ENCODE measurements around the gene MED26. TPM values are rescaled to one million over a fixed set of nuclear protein-coding genes. Genes with fewer than 3 reads are reported as not detected.
"Not testable (repeated sequence)": the region's sequence is repeated elsewhere in the genome, so short reads cannot be mapped to it uniquely, and the experiment has no call there.

MED26 gene
- total RNA-seq, 1 donor from 2014 or later: 2.6 TPM

DNA sequence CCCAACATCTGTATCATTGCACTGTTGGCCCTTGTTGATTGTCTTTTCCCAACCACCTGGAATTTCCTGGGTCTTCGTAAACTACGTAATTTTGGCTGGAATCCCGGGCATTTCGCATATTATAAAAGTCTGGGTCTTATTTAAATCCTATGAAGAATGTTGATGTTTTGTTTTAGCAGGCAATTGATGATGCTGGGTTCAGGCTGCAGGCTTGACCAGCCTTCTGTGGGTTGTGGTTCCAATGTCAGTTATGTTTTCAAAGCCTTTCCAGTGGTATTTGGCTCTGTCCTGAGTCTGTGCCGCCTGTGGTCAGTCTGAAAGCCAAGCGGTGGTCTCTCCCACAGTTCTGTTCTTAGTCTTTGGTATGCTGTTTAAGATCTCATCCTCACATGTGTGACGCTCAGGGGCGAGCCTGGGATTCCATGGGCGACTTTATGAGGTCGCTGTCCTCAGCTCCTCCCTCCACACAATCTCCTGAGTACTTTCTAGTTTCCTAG, 68.2 kb downstream of the MED26 start:
- Histone ChIP-seq H3K9ac (ENCODE audit: low read depth in 1 of 3, low read length in 3 of 3) (no peak overlapping the region), H3K36me3 (ENCODE audit: control insufficient read depth in 3 of 3, insufficient read depth in 3 of 3, low read length in 3 of 3) (peaks cover 28 to 35% (median 32%) of the 10 kb centered on the region in 3 donors), H3K4me3 (ENCODE audit: low read length in 3 of 3) (no peak overlapping the region)

DNA sequence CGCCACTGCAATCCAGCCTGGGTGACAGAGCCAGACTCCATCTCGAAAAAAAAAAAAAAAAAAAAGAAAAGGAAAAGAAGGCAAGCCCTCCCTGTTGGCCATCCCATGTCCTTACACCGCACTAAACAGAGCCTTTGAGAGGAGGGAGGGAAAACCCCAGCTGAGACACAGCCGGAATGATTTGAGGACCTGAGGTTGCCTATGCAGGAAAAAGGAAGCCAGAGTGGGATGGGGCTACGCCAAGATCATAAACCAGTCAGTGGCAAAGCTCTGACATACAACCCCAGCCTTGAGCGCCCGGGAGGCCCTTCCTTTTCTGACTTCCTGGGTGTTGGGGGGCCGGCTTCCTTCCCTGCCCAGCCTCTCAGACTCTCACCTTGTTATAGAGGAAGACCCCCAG, 73.2 kb downstream of the MED26 start:
- Histone ChIP-seq H3K4me3 (ENCODE audit: low read length in 3 of 3) (no peak overlapping the region), H3K4me1 (ENCODE audit: control insufficient read depth in 3 of 3, insufficient read depth in 3 of 3, low read length in 3 of 3) (no peaks in the 10 kb centered on the region), H3K9ac (ENCODE audit: low read depth in 1 of 3, low read length in 3 of 3) (no peak overlapping the region), H3K27ac (ENCODE audit: low read depth, low read length) (no peak overlapping the region), H3K27me3 (ENCODE audit: control insufficient read depth in 3 of 3, insufficient read depth in 3 of 3, low read length in 3 of 3) (no peaks in the 10 kb centered on the region), H3K9me3 (ENCODE audit: control insufficient read depth in 3 of 3, low read length in 3 of 3) (no peaks in the 10 kb centered on the region), H3K36me3 (ENCODE audit: control insufficient read depth in 3 of 3, insufficient read depth in 3 of 3, low read length in 3 of 3) (peaks cover 31 to 33% (median 32%) of the 10 kb centered on the region in 3 donors)

More for the DNA sequence above, 68.2 kb downstream of the MED26 start:
- Histone ChIP-seq H3K27me3 (ENCODE audit: control insufficient read depth in 3 of 3, insufficient read depth in 3 of 3, low read length in 3 of 3) (no peaks in the 10 kb centered on the region), H3K9me3 (ENCODE audit: control insufficient read depth in 3 of 3, low read length in 3 of 3) (no peaks in the 10 kb centered on the region), H3K27ac (ENCODE audit: low read depth, low read length) (no peak overlapping the region), H3K4me1 (ENCODE audit: control insufficient read depth in 3 of 3, insufficient read depth in 3 of 3, low read length in 3 of 3) (peaks cover 8 to 13% (median 9%) of the 10 kb centered on the region in 3 donors)

DNA sequence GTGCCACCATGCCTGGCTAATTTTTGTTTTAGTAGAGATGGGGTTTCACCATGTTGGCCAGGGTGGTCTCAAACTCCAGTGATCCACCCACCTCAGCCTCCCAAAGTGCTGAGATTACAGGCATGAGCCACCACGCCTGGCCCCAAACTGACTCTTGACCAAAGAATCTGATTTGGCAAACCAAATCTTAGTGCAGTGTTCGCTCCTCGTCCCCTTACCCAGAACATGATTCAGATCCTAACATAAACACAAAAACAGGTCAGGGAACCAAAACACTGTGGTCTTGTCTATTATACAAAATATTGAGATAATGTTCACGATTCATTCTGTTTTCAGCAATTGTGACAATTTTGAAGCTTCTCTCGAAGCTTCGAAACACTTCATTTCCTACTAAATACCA, 76.1 kb downstream of the MED26 start:
- not testable (repeated sequence) for H3K4me3 ChIP-seq (ENCODE audit: low read length in 3 of 3); H3K27ac ChIP-seq (ENCODE audit: low read depth, low read length); H3K9me3 ChIP-seq (ENCODE audit: control insufficient read depth in 3 of 3, low read length in 3 of 3); H3K4me1 ChIP-seq (ENCODE audit: control insufficient read depth in 3 of 3, insufficient read depth in 3 of 3, low read length in 3 of 3); H3K9ac ChIP-seq (ENCODE audit: low read depth in 1 of 3, low read length in 3 of 3); H3K27me3 ChIP-seq (ENCODE audit: control insufficient read depth in 3 of 3, insufficient read depth in 3 of 3, low read length in 3 of 3)
- peaks cover 29 to 33% (median 30%) of the 10 kb centered on the region in 3 donors for H3K36me3 ChIP-seq (ENCODE audit: control insufficient read depth in 3 of 3, insufficient read depth in 3 of 3, low read length in 3 of 3)

DNA sequence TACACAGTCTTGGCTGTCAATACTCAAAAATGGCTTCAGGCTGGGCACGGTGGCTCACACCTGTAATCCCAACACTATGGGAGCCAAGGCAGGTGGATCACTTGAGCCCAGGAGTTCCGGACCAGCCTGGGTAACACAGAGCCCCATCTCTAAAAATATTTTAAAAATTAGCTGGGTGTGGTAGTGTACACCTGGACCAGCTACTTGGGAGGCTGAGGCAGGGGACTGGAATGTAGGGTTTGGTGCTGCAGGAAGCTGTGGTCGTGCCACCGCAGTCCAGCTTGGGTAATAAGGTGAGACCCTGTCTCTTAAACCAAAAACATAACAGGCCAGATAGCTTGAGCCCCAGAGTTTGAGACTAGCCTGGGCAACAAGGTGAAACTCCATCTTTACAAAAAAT, 79.0 kb downstream of the MED26 start:
- H3K36me3 ChIP-seq (ENCODE audit: control insufficient read depth in 3 of 3, insufficient read depth in 3 of 3, low read length in 3 of 3): peaks cover 14 to 18% (median 16%) of the 10 kb centered on the region in 3 donors
- H3K27ac ChIP-seq (ENCODE audit: low read depth, low read length): no peak overlapping the region
- H3K4me3 ChIP-seq (ENCODE audit: low read length in 3 of 3): no peak overlapping the region

DNA sequence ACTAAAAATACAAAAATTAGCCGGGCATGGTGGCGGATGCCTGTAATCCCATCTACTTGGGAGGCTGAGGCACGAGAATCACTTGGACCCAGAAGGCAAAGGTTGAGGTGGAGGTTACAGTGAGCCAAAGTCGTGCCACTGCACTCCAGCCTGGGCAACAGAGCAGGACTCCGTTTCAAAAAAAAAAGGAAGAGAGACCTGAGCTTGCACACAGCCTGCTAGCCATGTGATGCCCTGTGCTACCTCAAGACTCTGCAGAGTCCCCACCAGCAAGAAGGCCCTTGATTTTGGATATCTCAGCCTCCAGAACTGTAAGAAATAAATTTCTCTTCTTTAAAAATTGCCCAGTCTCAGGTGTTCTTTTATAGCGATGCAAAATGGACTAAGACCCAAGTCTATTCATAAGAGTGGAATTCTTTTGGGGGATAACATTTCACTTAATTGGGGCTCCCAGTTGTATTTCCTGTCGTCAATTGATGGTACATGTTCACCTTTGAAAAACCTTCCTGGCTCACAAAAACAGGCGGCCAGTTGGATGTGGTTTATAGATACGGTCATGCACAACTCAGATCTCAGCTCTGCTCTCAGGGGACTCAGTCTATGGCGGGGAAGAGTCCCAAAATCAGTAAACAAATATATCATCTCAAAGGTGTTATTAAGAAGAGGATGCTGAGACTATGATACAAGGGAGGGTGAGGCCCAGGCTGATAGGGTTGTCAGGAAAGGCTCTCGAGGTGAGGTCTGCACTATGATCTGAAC, 83.4 kb downstream of the MED26 start:
- no peaks in the 10 kb centered on the region for H3K27me3 ChIP-seq (ENCODE audit: control insufficient read depth in 3 of 3, insufficient read depth in 3 of 3, low read length in 3 of 3)
- peaks cover 3% of the 10 kb centered on the region in 3 donors for H3K36me3 ChIP-seq (ENCODE audit: control insufficient read depth in 3 of 3, insufficient read depth in 3 of 3, low read length in 3 of 3)
- no peak overlapping the region for H3K9ac ChIP-seq (ENCODE audit: low read depth in 1 of 3, low read length in 3 of 3)
- peaks cover 26 to 33% (median 29%) of the 10 kb centered on the region in 3 donors for H3K4me1 ChIP-seq (ENCODE audit: control insufficient read depth in 3 of 3, insufficient read depth in 3 of 3, low read length in 3 of 3)
- no peaks in the 10 kb centered on the region for H3K9me3 ChIP-seq (ENCODE audit: control insufficient read depth in 3 of 3, low read length in 3 of 3)
- no peak overlapping the region for H3K27ac ChIP-seq (ENCODE audit: low read depth, low read length)
- no peak overlapping the region for H3K4me3 ChIP-seq (ENCODE audit: low read length in 3 of 3)

More for the DNA sequence above, 79.0 kb downstream of the MED26 start:
- Histone ChIP-seq H3K27me3 (ENCODE audit: control insufficient read depth in 3 of 3, insufficient read depth in 3 of 3, low read length in 3 of 3) (no peaks in the 10 kb centered on the region), H3K9me3 (ENCODE audit: control insufficient read depth in 3 of 3, low read length in 3 of 3) (no peaks in the 10 kb centered on the region), H3K4me1 (ENCODE audit: control insufficient read depth in 3 of 3, insufficient read depth in 3 of 3, low read length in 3 of 3) (no peaks in the 10 kb centered on the region), H3K9ac (ENCODE audit: low read depth in 1 of 3, low read length in 3 of 3) (no peak overlapping the region)

DNA sequence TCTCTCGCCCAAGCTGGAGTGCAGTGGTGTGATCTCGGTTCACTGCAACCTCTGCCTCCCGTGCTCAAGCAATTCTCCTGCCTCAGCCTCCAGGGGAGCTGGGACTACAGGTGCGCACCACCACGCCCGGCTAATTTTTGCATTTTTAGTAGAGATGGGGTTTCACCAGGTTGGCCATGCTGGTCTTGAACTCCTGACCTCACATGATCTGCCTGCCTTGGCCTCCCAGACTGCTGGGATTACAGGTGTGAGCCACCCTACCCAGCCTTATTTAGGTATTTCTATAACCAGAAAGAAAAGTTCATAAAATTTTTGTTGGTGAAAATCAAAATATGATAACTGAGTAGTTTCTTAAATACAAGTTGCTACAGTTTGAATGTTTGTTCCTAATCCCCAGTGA, 84.3 kb downstream of the MED26 start:
- H3K36me3 ChIP-seq (ENCODE audit: control insufficient read depth in 3 of 3, insufficient read depth in 3 of 3, low read length in 3 of 3); H3K27me3 ChIP-seq (ENCODE audit: control insufficient read depth in 3 of 3, insufficient read depth in 3 of 3, low read length in 3 of 3); H3K27ac ChIP-seq (ENCODE audit: low read depth, low read length); H3K9me3 ChIP-seq (ENCODE audit: control insufficient read depth in 3 of 3, low read length in 3 of 3): not testable (repeated sequence)
- H3K9ac ChIP-seq (ENCODE audit: low read depth in 1 of 3, low read length in 3 of 3): peak overlapping the region in 1 of 3 donors; percentile 89
- H3K4me1 ChIP-seq (ENCODE audit: control insufficient read depth in 3 of 3, insufficient read depth in 3 of 3, low read length in 3 of 3): peaks cover 26 to 35% (median 31%) of the 10 kb centered on the region in 3 donors
- H3K4me3 ChIP-seq (ENCODE audit: low read length in 3 of 3): peak overlapping the region in 1 of 3 donors; percentile 86

DNA sequence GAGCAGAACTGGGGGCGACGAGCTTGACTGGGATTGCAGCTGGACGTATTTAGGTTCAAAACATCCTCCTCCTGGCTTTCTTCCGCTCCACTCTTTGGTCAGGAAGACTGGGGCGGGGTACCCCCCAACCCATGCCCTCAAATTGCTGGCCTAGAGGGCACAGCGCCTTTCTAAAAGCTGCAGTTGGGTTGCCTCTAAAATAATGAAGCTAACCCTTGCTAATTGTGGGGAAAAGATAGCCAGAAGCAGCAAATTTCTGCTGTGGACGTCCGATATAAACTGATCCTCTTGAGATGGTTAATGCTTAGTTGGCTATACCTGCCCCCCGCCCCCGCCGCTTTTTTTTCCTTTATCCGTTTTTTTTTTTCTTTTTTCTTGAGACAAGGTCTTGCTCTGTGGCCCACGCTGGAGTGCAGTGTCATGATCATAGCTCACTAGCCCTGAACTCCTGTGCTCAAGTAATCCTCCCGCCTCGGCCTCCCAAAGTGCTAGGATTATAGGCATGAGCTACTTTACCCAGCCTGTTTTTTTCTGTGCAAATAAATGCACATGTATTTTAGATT, 85.0 kb downstream of the MED26 start:
- peaks cover 28 to 35% (median 31%) of the 10 kb centered on the region in 3 donors for H3K4me1 ChIP-seq (ENCODE audit: control insufficient read depth in 3 of 3, insufficient read depth in 3 of 3, low read length in 3 of 3)
- peak overlapping the region; percentile 81 for H3K27ac ChIP-seq (ENCODE audit: low read depth, low read length)
- no peaks in the 10 kb centered on the region for H3K9me3 ChIP-seq (ENCODE audit: control insufficient read depth in 3 of 3, low read length in 3 of 3)
- H3K9ac ChIP-seq (ENCODE audit: low read depth in 1 of 3, low read length in 3 of 3): peak overlapping the region; percentile 89 to 98 (median 98)
- H3K4me3 ChIP-seq (ENCODE audit: low read length in 3 of 3): peak overlapping the region; percentile 86 to 94 (median 93)
- H3K36me3 ChIP-seq (ENCODE audit: control insufficient read depth in 3 of 3, insufficient read depth in 3 of 3, low read length in 3 of 3): peaks cover 4 to 11% (median 5%) of the 10 kb centered on the region in 3 donors
- no peaks in the 10 kb centered on the region for H3K27me3 ChIP-seq (ENCODE audit: control insufficient read depth in 3 of 3, insufficient read depth in 3 of 3, low read length in 3 of 3)

DNA sequence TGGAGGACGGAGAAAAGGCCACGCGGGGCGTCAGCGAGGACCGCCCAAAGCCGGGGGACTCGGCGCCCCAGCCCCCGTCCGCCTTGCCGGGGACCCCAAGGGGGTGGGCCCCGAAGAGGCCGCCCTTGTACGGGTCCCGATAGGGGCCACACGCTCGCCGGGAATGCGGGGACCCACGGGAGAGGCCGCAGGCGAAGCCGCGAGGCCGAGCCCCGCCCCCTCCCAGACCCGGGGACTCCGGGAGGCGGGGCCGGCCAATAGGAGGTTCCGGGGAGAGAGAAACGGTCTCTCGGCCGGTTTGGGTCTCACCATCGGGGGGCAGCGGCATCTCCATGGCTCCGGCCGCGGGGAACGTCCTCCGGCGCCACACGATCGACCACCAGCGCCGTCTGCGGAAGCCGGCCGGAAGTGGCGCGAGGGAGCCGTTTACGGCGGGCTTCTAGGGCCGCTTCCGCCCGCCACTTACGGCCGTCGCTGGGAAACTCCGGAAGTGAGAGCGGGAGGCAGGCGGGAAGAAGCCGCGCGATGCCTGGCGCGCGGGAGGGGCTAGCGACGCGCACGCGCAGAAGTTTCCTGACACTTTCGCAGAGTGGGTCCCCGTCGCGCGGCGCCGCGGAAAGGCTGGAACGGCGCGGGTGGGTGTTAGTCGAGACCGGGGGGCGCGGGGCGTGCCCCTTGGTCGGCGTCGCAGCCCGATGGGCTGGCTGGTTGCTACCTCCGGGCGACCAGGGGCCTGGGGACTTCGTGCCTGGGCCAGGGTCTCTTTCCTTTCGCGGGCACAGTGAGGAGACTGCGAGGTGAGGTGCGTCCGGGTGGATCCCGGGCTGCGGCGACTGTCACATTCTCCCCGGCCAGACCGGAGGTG, 85.7 kb downstream of the MED26 start, which contains the start of gene CHERP:
Gene CHERP, minus strand, starts transcription at position 393 of the 865 bp plus-strand sequence. Its CDS starts 59 bp downstream, at position 334.
- H3K9ac ChIP-seq (ENCODE audit: low read depth in 1 of 3, low read length in 3 of 3): peak within 1 kb of the TSS; percentile 89 to 98 (median 98)
- H3K27ac ChIP-seq (ENCODE audit: low read depth, low read length): peak within 1 kb of the TSS; percentile 81
- H3K4me1 ChIP-seq (ENCODE audit: control insufficient read depth in 3 of 3, insufficient read depth in 3 of 3, low read length in 3 of 3): peaks cover 31 to 35% (median 31%) of the 10 kb centered on the region in 3 donors
- H3K9me3 ChIP-seq (ENCODE audit: control insufficient read depth in 3 of 3, low read length in 3 of 3): no peaks in the 10 kb centered on the region
- peaks cover 8 to 11% (median 11%) of the 10 kb centered on the region in 3 donors for H3K36me3 ChIP-seq (ENCODE audit: control insufficient read depth in 3 of 3, insufficient read depth in 3 of 3, low read length in 3 of 3)
- H3K4me3 ChIP-seq (ENCODE audit: low read length in 3 of 3): peak within 1 kb of the TSS; percentile 86 to 94 (median 93)
- H3K27me3 ChIP-seq (ENCODE audit: control insufficient read depth in 3 of 3, insufficient read depth in 3 of 3, low read length in 3 of 3): no peaks in the 10 kb centered on the region

DNA sequence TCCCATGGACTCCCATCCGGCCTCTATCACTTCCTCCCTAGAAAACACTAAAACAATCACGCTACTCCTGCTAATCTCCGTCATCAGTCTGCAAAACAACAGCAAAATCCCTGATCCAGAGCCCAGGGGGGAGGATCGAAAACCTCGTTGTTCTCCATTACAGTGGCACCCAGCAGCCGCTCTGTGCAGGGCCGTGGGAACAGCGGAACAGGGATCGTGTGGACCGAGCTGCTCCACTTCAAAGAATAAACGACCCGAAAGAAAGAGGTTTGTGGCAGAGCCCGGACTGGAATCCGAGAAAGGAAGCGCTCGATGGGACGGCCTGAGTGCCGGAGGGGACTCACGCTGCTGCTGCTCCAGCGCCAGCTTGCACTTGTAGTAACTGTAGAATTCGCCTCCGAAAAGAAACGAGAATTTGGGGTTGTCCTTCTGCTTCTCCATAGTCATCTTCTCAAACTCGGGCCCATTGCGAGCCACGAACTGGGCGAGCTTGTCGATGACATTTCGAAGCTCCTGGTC, 86.4 kb downstream of the MED26 start:
- Histone ChIP-seq H3K9ac (ENCODE audit: low read depth in 1 of 3, low read length in 3 of 3) (peak overlapping the region; percentile 87 to 98 (median 89)), H3K9me3 (ENCODE audit: control insufficient read depth in 3 of 3, low read length in 3 of 3) (no peaks in the 10 kb centered on the region), H3K4me3 (ENCODE audit: low read length in 3 of 3) (peak overlapping the region; percentile 86 to 94 (median 87)), H3K27me3 (ENCODE audit: control insufficient read depth in 3 of 3, insufficient read depth in 3 of 3, low read length in 3 of 3) (no peaks in the 10 kb centered on the region), H3K27ac (ENCODE audit: low read depth, low read length) (peak overlapping the region; percentile 81), H3K36me3 (ENCODE audit: control insufficient read depth in 3 of 3, insufficient read depth in 3 of 3, low read length in 3 of 3) (peaks cover 8 to 13% (median 11%) of the 10 kb centered on the region in 3 donors), H3K4me1 (ENCODE audit: control insufficient read depth in 3 of 3, insufficient read depth in 3 of 3, low read length in 3 of 3) (peaks cover 31 to 35% (median 31%) of the 10 kb centered on the region in 3 donors)
